GDM1 (cell line): ENCODE measurements around the gene MYO5B.
A peak's percentile ranks its signal among the peaks of the same experiment; 100 is the strongest.
"Not testable (repeated sequence)": the region's sequence is repeated elsewhere in the genome, so short reads cannot be mapped to it uniquely, and the experiment has no call there.

Experiments
- DNase-seq: peaks from one replicate; lab custom pipeline; 2025; lab: John Stamatoyannopoulos, UW

MYO5B gene

DNA sequence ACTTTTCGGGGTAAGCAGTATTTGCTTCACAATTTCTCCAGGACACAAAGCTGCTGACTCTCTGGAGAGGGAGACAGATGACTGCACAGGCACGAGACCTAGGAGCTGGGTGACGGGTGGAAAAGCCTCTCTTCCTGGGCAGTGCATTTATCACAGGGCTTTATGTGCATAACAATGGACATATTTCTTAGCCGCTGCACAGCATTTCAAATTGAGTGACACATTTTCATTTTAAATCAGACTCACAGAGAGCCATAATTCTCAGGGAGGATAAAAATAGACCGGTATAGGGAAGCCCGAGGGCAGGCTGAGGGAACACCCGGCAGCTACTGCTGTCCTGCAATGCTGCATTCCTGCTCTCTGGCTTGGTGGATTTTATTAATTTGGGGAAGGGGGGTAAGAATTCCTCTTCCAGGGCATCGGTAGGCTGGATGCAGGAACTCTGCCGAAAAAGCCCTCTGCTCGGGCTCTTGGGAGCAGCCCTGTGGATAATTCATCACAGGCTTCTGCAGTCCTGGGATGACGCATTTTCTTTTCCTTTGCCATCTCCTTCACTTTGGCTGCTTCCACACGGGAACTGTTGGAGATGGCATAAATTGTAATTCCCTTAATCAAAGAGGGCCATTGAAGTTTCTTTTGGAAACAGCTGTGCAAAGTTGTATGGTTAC, 273.5 kb downstream of the MYO5B start:
- no peak for DNase-seq

DNA sequence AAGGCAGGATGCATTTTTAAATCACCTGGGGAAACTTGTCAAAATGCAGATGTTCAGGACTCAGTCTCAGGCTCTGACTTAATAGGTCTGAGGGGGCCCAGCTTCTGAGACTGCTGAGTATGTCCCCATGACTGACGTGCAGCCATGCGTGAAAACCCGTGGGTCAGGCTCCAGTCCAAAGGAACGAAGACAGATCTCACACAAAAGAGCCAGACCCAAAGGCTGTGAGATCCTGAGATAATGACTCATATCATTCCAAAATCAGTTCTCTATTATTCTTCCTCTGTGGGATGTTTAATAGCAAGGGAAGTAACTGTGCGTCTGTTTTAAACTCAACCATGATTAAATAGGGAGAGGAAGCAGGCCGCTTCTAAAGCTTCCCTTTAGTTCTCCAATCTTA, 274.2 kb downstream of the MYO5B start:
- no peak for DNase-seq

DNA sequence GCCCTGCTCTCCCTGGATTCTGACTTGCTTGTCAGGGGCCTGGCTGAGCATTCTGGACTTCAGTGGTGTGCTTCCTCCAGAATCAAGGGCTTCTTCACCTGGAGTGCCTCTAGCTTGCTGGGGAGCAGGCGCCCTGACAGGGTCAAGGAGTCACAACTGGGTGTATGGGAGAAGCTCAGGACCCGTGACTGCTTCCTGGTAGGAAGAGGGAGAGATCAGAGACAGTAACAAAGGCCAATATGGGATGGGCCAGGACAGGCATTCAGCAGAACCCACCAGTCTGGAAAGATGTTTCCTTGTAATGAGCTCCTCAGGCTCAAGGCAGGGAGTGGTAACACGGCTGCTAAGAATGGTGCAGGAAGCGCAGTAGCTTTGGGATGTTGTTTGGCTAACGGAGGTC, 277.2 kb downstream of the MYO5B start:
- no peak for DNase-seq

DNA sequence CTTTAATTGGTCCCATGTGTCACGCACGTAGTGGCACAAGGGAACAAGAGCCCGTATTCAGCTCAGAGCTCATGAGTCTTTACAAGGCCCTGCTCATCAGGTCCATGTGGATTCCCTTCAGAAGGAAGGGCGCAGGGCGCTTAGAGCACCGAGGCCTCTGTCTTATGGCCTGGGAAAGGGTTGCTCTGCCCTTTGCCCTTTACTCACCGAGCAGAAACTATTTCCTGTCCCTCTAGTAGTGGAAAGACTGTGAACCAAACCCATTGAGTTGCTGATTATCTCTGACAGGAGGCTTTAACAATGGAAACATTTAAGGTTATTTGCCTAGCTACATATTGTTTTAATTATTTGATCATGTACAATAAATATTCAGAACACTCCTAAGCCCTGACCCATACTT, 279.6 kb downstream of the MYO5B start:
- no peak for DNase-seq

DNA sequence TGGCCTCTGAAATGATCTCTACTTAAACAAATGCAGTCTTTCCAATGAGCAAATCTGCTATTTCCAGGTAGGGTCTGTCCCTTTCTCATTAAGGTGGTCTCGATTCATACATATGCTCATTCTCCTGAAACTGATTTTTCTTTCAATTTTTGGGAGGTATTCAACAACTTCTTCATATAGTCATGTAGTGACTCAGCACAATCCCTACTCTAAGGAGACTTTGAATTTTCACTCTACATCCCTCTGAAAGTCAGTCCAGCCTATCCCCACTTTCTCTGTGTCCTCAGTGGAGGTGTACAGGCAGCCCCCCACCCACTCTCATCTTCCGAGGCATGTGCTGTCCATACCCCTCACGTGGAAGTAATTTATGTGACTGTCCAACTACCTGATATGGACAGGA, 281.7 kb downstream of the MYO5B start:
- no peak for DNase-seq

DNA sequence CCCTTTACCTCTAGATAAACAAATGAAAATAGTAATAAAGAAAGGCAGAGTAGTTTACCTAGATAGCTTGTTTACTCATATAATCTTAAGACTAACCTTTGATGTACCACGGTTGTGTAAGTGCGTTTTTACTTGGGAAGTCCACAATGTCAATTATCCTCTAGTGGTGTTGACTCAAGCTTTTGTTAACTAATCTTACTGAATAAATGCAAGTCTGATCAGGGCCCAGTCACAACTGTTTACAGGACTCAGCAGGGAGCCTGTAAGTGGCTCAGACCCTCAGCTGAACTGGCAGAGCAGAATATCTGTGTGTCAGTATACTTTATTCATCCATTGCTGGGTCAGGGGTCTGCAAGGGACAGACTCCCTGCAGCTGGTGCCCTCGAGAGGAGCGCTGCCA, 283.5 kb downstream of the MYO5B start:
- no peak for DNase-seq

DNA sequence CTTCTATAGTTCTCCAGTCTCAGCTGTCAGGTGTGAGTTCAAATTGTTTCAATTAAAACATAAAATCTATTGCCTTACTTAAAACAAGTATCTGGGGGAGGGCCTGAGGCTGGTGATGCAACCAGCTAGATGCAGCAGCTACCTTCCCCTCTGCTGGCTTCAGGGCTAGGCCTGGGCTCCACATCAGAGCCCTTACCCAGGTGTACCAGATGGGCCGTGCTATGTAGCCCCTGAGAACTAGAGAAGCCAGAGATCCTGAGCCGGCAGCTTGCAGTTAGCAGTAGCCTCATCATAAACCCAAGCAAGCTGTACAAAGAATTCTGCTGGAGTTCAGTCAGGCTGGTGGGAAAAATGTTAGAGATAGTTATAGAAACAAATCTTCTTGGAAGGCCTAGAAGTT, 284.0 kb downstream of the MYO5B start:
- no peak for DNase-seq

DNA sequence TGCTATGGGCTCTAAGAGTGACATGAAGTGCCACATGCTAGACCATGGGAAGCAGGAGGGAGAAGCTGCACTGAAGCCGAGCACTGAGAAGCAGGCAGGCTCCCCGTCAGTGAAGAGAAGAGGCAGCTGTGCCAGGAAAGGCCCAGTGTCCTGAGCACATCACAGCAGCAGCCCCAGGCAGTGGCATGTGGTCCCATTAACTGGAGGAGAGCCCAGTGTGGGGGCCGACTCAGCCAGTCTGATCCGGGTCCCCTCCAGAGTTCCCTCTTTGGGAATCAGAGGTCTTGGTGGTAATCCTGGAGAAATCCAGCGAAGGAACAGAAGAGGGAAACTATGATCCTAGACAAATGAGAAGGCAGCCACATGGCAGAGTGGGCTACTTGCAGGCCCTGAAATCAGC, 284.9 kb downstream of the MYO5B start:
- no peak for DNase-seq

DNA sequence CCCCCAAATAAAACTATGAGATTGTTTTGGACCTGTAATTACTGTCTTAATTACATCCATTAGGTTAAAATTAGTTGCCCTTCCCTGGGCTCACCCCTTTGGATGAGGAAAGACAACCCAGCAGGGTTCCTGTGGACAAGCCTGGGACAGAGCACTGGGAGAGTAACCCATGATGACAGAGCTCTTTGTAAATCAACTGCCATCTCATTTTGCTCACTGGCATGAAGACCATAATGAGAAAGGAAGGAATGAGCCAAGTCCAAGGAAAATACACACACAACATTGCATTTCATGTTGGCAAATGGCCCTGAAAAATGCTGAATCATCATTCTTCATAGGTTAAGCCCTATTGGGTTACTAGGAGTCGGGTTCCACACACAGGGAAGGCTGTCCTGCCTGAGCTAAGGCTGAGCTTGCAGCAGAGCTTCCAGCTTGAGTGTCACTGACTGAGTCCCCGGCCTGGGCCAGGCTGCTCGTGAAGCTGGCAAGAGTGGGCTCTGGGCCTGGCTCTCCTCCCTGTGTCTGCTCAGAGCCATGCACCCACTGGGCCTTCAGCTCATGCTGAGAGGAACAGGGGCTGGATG, 287.5 kb downstream of the MYO5B start:
- no peak for DNase-seq

DNA sequence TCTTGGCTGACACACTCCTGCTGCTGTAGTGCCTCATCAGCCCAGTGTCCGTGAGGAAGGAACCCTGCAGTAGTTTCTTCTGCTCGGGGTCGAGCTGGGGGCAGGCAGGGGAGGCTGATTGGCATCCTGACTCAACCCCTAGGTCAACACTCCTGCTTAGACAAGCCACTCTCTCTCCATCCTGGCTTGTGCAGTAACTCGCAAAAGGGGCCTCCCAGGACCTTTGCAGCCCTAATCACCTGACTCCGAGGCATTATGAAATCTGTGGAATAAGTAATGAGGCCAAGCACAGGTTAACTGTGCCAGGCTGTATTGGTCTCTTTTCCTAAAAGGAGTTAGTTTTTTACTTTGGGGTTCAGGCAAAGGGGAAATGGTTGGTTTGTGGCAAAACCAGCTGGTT, 289.2 kb downstream of the MYO5B start:
- DNase-seq: no peak

DNA sequence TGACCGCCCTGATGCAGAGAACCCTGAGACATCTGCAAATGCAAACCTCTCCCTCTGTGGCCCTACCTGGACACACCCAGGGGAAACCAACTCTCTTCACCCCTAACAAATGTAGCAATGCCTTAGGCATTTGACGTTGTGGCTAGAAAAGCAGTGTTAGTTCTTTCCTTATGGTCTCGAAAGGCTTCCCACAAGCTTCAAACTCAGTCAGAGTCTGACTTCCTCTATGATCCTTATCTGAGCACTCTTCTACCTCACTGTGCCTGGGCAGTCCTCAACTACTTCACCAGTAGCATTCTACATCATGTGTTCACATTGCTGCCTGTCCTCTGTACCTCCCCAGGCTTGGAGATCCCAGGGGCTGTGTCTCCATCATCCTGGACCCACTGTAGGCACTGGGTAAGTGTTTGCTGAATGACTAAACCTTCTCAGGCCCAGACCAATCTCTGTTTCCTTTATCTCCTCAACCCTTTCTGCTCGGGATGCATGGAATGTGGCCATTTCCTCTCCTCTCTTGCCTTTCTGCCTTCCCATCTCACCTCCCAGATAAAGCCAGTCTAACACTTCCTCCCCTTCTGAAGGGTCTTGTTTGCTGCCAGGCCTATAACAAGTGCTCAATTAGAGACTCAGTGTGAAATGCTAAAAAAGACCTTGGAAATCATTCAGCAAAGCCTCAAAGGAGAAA, 289.9 kb downstream of the MYO5B start:
- no peak for DNase-seq

DNA sequence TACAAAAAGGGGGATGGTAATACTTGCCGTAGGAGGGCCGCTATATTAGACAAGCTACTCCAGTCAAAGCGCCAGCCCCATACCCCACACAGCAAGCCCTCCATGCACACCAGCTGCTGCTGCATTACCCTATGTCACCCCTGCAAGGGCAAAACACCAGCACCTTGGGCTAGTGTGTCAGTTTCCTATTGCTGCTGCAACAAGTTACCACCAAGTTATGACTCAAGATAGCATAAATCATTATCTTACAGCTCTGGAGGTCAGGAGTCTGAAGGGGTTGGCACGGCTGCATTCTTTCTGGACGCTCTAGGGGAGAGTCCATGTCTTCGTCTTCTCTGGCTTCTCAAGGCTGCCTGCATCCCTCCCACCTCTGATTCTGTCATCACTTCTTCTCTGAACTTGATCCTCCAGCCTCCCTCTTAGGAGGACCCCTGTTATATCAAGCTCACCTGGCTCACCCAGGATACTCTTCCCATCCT, 293.0 kb downstream of the MYO5B start:
- DNase-seq: no peak

DNA sequence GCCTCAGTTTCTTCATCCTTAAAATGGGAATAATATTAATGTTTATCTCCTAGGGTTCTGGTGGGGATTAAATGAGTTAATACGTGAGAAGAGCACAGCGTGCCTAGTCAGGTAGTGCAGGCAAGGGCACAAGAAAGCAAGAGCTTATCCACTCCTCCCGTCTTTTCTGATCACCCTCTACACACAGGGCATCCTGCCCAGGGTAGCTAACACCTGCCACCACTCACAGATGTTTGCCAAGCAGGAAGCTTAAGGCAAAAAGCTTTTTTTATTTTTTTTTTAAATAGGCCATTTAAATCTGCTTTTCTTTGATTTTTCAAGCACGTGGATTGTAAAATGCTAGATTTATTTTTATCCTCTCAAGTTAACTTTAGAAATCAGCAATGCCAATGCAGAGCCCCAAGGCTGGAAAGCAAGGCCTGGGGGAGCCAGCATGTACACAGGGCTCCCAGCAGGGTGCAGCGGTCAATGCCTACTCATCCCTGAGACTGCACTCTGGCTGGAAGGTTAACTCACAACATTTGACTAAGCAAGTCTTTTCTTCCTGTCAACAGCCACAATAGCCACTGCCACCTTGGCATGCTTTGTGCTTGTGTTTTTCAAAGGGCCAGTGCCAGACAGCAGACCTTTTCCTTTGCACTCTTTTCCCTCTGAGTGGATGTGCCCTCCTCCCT, 295.2 kb downstream of the MYO5B start:
- no peak for DNase-seq

DNA sequence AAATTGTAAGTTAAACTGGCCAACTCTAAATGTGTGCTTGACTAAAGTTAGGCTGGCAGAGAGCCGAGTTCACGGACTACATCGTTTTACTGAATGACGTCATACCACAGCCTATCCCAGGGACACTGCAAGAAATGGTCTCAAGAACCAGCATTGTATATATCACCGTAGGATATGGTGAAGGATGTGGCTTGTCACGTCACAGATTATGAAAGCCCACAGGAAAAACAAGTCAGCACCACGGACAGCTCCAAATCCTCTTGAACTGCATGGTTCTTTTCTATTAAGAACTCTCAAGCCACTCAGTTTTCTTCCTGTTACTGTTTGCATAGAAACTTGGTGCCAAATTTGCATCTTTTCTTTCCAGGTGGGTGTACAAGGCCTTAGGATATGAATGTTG, 296.5 kb downstream of the MYO5B start:
- peak; percentile 50 for DNase-seq

DNA sequence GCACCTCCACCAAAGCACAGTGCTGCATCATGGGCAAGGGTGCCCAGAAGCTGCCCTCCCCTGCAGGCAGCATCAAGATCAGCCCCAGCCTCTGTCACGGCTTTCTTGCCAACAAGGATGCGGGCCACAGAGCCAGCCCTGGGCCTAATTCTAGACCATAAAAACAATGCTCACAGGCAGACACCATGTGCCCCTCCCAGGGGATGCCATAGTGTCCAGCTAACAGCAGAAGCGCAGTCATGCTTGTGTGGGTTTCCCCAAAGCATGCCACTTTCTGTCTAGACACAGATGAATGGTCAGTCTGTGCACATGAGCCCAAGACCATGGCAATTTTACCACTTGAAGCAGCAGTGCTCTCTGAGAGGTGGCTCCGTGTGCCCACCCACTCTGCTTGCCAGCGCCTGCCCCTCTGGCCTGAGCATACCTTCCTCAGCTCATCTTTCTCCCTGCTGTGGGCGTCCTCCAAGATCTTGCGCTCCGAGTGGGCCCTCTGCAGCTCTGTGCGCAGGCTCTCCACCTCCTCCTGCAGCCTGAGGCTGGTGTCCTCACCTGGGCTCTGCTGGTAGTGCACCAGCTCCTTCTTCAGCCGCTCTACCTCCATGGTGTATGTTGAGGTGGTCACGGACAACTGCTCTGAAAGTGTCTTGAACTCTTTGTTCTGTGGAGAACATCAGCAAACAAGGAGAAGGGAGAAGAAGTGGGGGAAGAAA, 300.3 kb downstream of the MYO5B start:
- no peak for DNase-seq

DNA sequence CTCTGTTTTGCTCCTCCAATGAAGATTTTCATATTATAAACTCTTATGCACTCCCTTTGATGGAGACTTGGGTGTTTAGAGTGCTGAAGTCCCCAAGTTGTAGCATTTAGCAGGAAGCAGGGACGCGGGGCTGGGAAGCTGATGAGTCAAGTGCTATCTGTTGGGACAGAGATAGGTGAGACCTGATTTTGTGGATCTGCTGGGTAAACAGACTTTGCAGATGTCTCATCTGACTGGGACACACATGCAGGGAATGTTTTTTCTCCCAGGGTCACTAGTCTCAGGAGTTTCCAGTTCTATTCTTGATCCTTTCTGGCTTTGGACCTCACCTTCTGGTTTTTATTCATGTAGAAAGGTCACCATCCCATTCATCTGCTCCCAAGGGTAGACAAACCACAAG, 301.9 kb downstream of the MYO5B start:
- DNase-seq: no peak

DNA sequence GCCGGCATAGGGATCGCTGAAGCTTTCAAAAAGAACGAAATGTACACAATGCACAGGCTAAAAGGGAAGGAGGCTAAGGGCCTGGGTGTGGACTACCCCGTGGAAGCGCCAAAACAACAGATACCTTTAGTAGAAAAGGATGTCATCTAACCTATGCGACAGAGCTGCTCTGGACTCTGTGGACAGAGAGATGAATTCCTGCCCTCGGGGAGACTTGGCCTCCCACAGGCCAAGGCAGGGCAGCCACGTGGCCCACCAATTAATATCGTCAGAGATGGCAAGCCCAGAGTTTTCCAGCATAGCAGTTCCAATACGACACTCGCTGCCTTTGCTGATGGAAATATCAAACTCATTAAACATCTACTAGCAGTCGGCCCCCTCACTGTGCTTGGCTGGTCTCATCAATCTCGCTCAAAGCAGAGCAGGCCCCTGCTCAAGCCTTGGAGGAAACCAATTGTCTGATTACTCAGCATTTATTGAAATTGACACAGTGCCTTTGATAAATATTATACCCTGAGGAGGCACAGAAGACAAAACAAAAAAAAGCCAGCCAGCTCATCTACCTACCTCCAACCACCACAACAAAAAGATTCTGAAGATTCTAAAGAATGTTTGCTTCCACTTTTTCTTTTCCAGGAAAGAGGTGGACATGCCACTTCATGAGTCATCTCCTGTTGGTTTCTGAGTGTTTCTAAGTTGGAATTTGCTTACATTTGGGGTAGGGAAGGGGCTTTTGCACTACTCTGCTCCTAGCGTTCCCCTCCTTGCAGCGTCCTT, 302.6 kb downstream of the MYO5B start:
- DNase-seq: no peak

DNA sequence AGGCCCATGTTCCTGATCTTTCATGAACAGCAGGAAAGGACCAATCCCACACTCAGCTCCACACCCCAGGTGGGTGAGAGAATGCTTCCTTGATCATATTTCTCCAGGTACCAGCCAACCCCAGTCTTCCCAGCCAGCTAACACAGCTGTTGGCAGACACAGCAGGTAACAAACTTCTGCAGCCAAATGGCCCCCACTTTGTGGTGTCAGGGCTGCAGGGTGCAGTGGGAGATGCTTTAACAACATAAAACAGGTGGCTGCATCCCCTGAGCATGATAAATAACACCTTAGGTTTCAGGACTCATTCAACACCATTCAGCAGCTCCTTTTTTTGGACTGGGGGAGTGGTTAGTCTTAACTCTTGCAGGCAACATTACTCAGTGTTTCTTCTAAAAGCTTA, 304.9 kb downstream of the MYO5B start:
- DNase-seq: no peak

DNA sequence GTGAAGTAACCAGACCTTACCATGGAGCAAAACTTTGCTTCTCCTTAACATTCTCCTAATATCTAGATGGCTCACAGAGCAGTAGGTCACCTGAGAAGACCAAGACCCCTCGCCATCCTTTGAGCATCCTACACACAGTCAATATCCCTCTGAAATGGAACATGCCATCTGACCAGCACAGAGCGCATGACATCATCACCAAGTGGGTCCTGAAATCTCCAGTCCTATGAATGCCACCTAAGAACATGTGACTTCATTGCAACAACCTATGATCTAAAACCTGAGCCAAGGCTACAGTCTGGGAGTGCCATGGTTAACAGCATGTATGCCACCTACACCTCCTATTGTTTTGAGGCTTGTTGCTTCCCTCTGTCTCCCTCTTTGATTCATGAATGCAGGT, 305.4 kb downstream of the MYO5B start:
- DNase-seq: not testable (repeated sequence)

DNA sequence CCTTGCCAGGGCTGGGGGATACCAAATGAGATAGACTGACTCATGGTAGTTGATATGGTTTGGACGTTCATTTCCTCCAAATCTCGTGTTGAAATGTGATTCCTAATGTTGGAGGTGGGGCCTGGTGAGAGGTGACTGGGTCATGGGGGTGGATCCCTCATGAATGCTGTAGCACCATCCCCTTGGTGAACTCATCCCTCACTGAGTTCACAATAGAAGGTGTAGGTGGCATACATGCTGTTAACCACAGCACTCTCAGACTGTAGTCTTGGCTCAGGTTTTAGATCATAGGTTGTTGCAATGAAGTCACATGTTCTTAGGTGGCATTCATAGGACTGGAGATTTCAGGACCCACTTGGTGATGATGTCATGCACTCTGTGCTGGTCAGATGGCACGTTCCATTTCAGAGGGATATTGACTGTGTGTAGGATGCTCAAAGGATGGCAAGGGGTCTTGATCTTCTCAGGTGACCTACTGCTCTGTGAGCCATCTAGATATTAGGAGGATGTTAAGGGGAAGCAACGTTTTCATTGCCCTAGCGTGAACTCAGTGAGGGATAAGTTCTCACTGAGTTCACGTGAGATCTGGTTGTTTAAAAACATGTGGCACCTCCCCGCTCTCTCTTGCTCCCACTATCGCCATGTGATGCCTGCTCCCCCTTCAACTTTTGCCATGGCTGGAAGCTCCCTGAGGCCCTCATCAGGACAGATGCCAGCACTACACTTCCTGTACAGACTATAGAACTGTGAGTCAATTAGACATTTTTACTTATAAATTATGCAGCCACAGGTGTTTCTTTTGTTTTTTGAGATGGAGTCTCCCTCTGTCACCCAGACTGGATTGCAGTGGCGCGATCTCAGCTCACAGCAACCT, 307.8 kb downstream of the MYO5B start:
- DNase-seq: no peak

DNA sequence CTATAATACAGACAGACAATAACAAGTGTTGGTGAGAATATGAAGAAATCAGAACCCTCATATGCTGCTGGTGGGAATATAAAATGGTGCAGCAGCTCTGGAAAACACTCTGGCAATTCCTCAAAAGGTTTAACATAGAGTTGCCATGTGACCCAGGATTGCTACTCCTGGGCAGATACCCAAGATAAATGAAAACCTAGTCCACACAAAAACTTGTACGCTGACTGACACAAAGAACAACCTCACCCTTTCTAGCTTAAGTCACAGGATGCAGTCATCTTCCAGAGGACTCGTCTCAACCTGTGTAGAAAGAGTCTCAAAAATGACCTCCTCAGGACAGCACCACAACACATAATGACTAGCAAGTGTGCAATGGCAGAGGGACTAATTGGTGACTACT, 310.0 kb downstream of the MYO5B start:
- no peak for DNase-seq
